ENCODE data around the gene GRM7.
"Not testable (repeated sequence)": the region's sequence is repeated elsewhere in the genome, so short reads cannot be mapped to it uniquely, and the experiment has no call there.

GRM7 gene

GRCh38 chr3:6921066-6921465 is 60.2 kb downstream of the GRM7 start:
- Mint-ChIP-seq H3K4me3 (no peak overlapping the region), H3K36me3 (ENCODE audit: low read depth) (no peaks in the 10 kb centered on the region), H3K4me1 (ENCODE audit: low read depth) (no peaks in the 10 kb centered on the region), H3K27ac (no peak overlapping the region), H3K9me3 (peaks cover 11% of the 10 kb centered on the region), H3K27me3 (no peaks in the 10 kb centered on the region)

- Mint-ChIP-seq H3K4me3 (no peak overlapping the region), H3K27me3 (no peaks in the 10 kb centered on the region), H3K4me1 (ENCODE audit: low read depth) (no peaks in the 10 kb centered on the region)
These were observed 61.0 kb downstream of the GRM7 start for GRCh38 chr3:6921876-6922275.

GRCh38 chr3:6928064-6928463 is 67.1 kb downstream of the GRM7 start:
- Mint-ChIP-seq H3K9me3 (peaks cover 9% of the 10 kb centered on the region), H3K27ac (no peak overlapping the region), H3K36me3 (ENCODE audit: low read depth) (no peaks in the 10 kb centered on the region), H3K4me1 (ENCODE audit: low read depth) (no peaks in the 10 kb centered on the region), H3K27me3 (no peaks in the 10 kb centered on the region), H3K4me3 (no peak overlapping the region)

More at GRCh38 chr3:6921876-6922275, 61.0 kb downstream of the GRM7 start:
- Mint-ChIP-seq H3K9me3 (peaks cover 11% of the 10 kb centered on the region), H3K36me3 (ENCODE audit: low read depth) (no peaks in the 10 kb centered on the region), H3K27ac (no peak overlapping the region)

- Mint-ChIP-seq H3K4me3 (no peak overlapping the region), H3K9me3 (peaks cover 5% of the 10 kb centered on the region), H3K27me3 (no peaks in the 10 kb centered on the region), H3K36me3 (ENCODE audit: low read depth) (no peaks in the 10 kb centered on the region), H3K27ac (no peak overlapping the region), H3K4me1 (ENCODE audit: low read depth) (no peaks in the 10 kb centered on the region)
These were observed 69.0 kb downstream of the GRM7 start for GRCh38 chr3:6929918-6930317.

GRCh38 chr3:6935418-6935817 is 74.5 kb downstream of the GRM7 start:
- H3K36me3 Mint-ChIP-seq (ENCODE audit: low read depth); H3K9me3 Mint-ChIP-seq; H3K27me3 Mint-ChIP-seq; H3K4me3 Mint-ChIP-seq; H3K27ac Mint-ChIP-seq; H3K4me1 Mint-ChIP-seq (ENCODE audit: low read depth): not testable (repeated sequence)

GRCh38 chr3:6935970-6936369 is 75.1 kb downstream of the GRM7 start:
- Mint-ChIP-seq H3K4me1 (ENCODE audit: low read depth) (no peaks in the 10 kb centered on the region), H3K9me3 (peaks cover 6% of the 10 kb centered on the region), H3K27me3 (no peaks in the 10 kb centered on the region), H3K27ac (no peak overlapping the region), H3K36me3 (ENCODE audit: low read depth) (no peaks in the 10 kb centered on the region), H3K4me3 (no peak overlapping the region)

- H3K36me3 Mint-ChIP-seq (ENCODE audit: low read depth) = no peaks in the 10 kb centered on the region
- H3K27me3 Mint-ChIP-seq = no peaks in the 10 kb centered on the region
- no peak overlapping the region for H3K27ac Mint-ChIP-seq
- H3K4me3 Mint-ChIP-seq = no peak overlapping the region
- no peaks in the 10 kb centered on the region for H3K9me3 Mint-ChIP-seq
- H3K4me1 Mint-ChIP-seq (ENCODE audit: low read depth) = no peaks in the 10 kb centered on the region
These were observed 101.9 kb downstream of the GRM7 start for GRCh38 chr3:6962801-6963200.

GRCh38 chr3:6965881-6966280 is 105.0 kb downstream of the GRM7 start:
- Mint-ChIP-seq H3K4me1 (ENCODE audit: low read depth) (no peaks in the 10 kb centered on the region), H3K27ac (no peak overlapping the region), H3K27me3 (no peaks in the 10 kb centered on the region), H3K36me3 (ENCODE audit: low read depth) (no peaks in the 10 kb centered on the region), H3K4me3 (no peak overlapping the region), H3K9me3 (no peaks in the 10 kb centered on the region)

GRCh38 chr3:6971933-6972332 is 111.0 kb downstream of the GRM7 start:
- Mint-ChIP-seq H3K4me3 (no peak overlapping the region), H3K27me3 (no peaks in the 10 kb centered on the region), H3K27ac (no peak overlapping the region), H3K9me3 (peaks cover 2% of the 10 kb centered on the region), H3K4me1 (ENCODE audit: low read depth) (no peaks in the 10 kb centered on the region), H3K36me3 (ENCODE audit: low read depth) (no peaks in the 10 kb centered on the region)

- Mint-ChIP-seq H3K9me3 (peaks cover 28% of the 10 kb centered on the region), H3K27ac (no peak overlapping the region), H3K4me1 (ENCODE audit: low read depth) (no peaks in the 10 kb centered on the region), H3K4me3 (no peak overlapping the region), H3K27me3 (no peaks in the 10 kb centered on the region), H3K36me3 (ENCODE audit: low read depth) (no peaks in the 10 kb centered on the region)
These were observed 124.9 kb downstream of the GRM7 start for GRCh38 chr3:6985848-6986247.

GRCh38 chr3:6989608-6990291 is 128.8 kb downstream of the GRM7 start:
- H3K4me1 Mint-ChIP-seq (ENCODE audit: low read depth) = no peaks in the 10 kb centered on the region
- H3K27ac Mint-ChIP-seq = no peak overlapping the region
- no peaks in the 10 kb centered on the region for H3K27me3 Mint-ChIP-seq
- H3K4me3 Mint-ChIP-seq = no peak overlapping the region
- no peaks in the 10 kb centered on the region for H3K36me3 Mint-ChIP-seq (ENCODE audit: low read depth)
- H3K9me3 Mint-ChIP-seq = peaks cover 26% of the 10 kb centered on the region

GRCh38 chr3:6994081-6994668 is 133.3 kb downstream of the GRM7 start:
- H3K27ac Mint-ChIP-seq = no peak overlapping the region
- no peaks in the 10 kb centered on the region for H3K27me3 Mint-ChIP-seq
- no peaks in the 10 kb centered on the region for H3K4me1 Mint-ChIP-seq (ENCODE audit: low read depth)
- no peaks in the 10 kb centered on the region for H3K36me3 Mint-ChIP-seq (ENCODE audit: low read depth)
- H3K9me3 Mint-ChIP-seq = peaks cover 12% of the 10 kb centered on the region
- H3K4me3 Mint-ChIP-seq = no peak overlapping the region

GRCh38 chr3:7000501-7000900 is 139.6 kb downstream of the GRM7 start:
- Mint-ChIP-seq H3K9me3 (peaks cover 12% of the 10 kb centered on the region), H3K36me3 (ENCODE audit: low read depth) (no peaks in the 10 kb centered on the region), H3K27ac (no peak overlapping the region), H3K4me3 (no peak overlapping the region), H3K4me1 (ENCODE audit: low read depth) (no peaks in the 10 kb centered on the region), H3K27me3 (no peaks in the 10 kb centered on the region)

- no peak overlapping the region for H3K27ac Mint-ChIP-seq
- H3K36me3 Mint-ChIP-seq (ENCODE audit: low read depth) = no peaks in the 10 kb centered on the region
- H3K4me3 Mint-ChIP-seq = no peak overlapping the region
- no peaks in the 10 kb centered on the region for H3K27me3 Mint-ChIP-seq
- no peaks in the 10 kb centered on the region for H3K4me1 Mint-ChIP-seq (ENCODE audit: low read depth)
- peaks cover 12% of the 10 kb centered on the region for H3K9me3 Mint-ChIP-seq
These were observed 140.5 kb downstream of the GRM7 start for GRCh38 chr3:7001370-7001769.

- Mint-ChIP-seq H3K27ac (no peak overlapping the region), H3K4me1 (ENCODE audit: low read depth) (no peaks in the 10 kb centered on the region), H3K27me3 (no peaks in the 10 kb centered on the region), H3K9me3 (peaks cover 3% of the 10 kb centered on the region), H3K36me3 (ENCODE audit: low read depth) (no peaks in the 10 kb centered on the region), H3K4me3 (no peak overlapping the region)
These were observed 154.9 kb downstream of the GRM7 start for GRCh38 chr3:7015683-7016440.
